HEK293 (cell line): Measurements from ENCODE around the gene NUAK1.

ENCODE experiments used
- CTCF ChIP-seq: fragments of 450-650 bp; formaldehyde crosslinking; IDR thresholded peaks from 2 replicates; pipeline ENCODE4 v1.5.1; 2016; ENCODE audit warnings: missing biosample characterization, missing genetic modification characterization
- KLF16 ChIP-seq: fragments of 450-650 bp; formaldehyde crosslinking; IDR thresholded peaks from 2 replicates; pipeline ENCODE4 v1.5.1; 2017; ENCODE audit warnings: missing biosample characterization, missing genetic modification characterization
- PRDM10 ChIP-seq: fragments of 450-650 bp; formaldehyde crosslinking; IDR thresholded peaks from 2 replicates; pipeline ENCODE4 v1.5.1; 2016; ENCODE audit warnings: missing biosample characterization, missing genetic modification characterization
- REST ChIP-seq: fragments of 450-650 bp; formaldehyde crosslinking; IDR thresholded peaks from 2 replicates; pipeline ENCODE4 v1.5.1; 2016; ENCODE audit warnings: missing biosample characterization, missing genetic modification characterization
- SP2 ChIP-seq: fragments of 450-650 bp; formaldehyde crosslinking; IDR thresholded peaks from 2 replicates; pipeline ENCODE4 v1.5.1; 2016; ENCODE audit warnings: missing biosample characterization, missing genetic modification characterization
- ZBTB8A ChIP-seq: fragments of 450-650 bp; formaldehyde crosslinking; IDR thresholded peaks from 2 replicates; pipeline ENCODE4 v1.5.1; 2016; ENCODE audit warnings: missing biosample characterization, missing genetic modification characterization
- ZNF133 ChIP-seq: fragments of 450-650 bp; formaldehyde crosslinking; IDR thresholded peaks from 2 replicates; pipeline ENCODE4 v1.5.1; 2016; ENCODE audit warnings: missing biosample characterization, missing genetic modification characterization
- ZNF155 ChIP-seq: fragments of 450-650 bp; formaldehyde crosslinking; IDR thresholded peaks from 2 replicates; pipeline ENCODE4 v1.5.1; 2016; ENCODE audit warnings: missing biosample characterization, missing genetic modification characterization
- ZNF26 ChIP-seq: fragments of 450-650 bp; formaldehyde crosslinking; IDR thresholded peaks from 2 replicates; pipeline ENCODE4 v1.5.1; 2016; ENCODE audit warnings: missing biosample characterization, missing genetic modification characterization
- ZNF280D ChIP-seq: fragments of 450-650 bp; formaldehyde crosslinking; IDR thresholded peaks from 2 replicates; pipeline ENCODE4 v1.5.1; 2016; ENCODE audit warnings: missing biosample characterization, missing genetic modification characterization
- ZNF416 ChIP-seq: fragments of 450-650 bp; formaldehyde crosslinking; IDR thresholded peaks from 2 replicates; pipeline ENCODE4 v1.5.1; 2016; ENCODE audit warnings: missing biosample characterization, missing genetic modification characterization
- ZSCAN5A ChIP-seq: fragments of 450-650 bp; formaldehyde crosslinking; IDR thresholded peaks from 2 replicates; pipeline ENCODE4 v1.5.1; 2016; ENCODE audit warnings: missing biosample characterization, missing genetic modification characterization

- TF ChIP-seq ZNF416 (tag by site-specific recombination) = no peak
- TF ChIP-seq CTCF (tag by site-specific recombination) = no peak
- no peak for TF ChIP-seq PRDM10 (tag by site-specific recombination)
- TF ChIP-seq ZNF155 (tag by site-specific recombination) = no peak
- TF ChIP-seq ZNF280D (tag by site-specific recombination) = no peak
- no peak for TF ChIP-seq ZNF133 (tag by site-specific recombination)
- no peak for TF ChIP-seq ZBTB8A
- TF ChIP-seq ZNF26 (tag by site-specific recombination) = no peak
- no peak for TF ChIP-seq KLF16 (tag by site-specific recombination)
- TF ChIP-seq ZSCAN5A (tag by site-specific recombination) = no peak
- no peak for TF ChIP-seq SP2 (tag by site-specific recombination)
- TF ChIP-seq REST = no peak
Measured at GRCh38 chr12:106115440-106115839, 23.3 kb downstream of the NUAK1 start.
